ENCODE results near the gene NHEJ1.

Gene NHEJ1

DNA sequence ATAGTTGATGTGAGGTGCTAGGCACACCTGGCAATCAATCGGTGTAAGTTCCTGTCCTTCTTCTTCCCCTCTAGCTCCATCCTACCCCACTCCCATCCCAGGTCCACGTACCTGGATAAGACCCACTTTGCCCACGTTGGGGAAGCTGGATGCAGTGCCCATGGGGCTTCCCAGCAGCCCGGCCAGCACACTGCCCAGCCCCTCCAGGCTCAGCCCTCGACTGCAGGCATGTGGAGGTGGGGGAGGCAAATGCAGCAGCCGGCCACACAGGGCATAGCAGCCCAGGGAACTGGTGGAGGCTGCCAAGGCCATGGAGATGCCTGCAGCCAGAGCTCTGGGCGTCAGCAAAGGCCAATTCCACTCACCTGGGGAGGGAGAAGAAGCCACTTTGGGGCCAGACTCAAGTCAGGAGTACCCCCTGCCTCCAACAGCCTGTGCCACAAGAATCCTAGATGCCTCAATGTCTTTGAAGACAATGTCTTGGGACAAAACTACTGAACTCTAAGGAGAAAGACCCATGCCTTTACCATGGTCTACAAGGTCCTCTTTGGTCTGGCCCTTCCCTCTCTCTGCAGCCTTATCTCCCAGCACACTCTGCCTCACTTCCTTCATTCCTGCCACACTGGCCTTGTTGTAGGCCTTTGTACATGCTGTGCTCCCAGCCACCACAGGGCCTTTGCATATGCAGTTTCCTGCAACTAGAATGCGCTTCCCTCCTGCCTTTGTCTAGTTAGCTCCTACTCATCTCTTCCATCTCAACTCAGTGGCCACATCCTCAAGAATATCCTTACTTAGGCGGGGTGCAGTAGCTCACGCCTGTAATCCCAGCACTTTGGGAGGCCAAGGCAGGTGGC is 4.7 kb upstream of the NHEJ1 start:
- DNase-seq, result no peak

DNA sequence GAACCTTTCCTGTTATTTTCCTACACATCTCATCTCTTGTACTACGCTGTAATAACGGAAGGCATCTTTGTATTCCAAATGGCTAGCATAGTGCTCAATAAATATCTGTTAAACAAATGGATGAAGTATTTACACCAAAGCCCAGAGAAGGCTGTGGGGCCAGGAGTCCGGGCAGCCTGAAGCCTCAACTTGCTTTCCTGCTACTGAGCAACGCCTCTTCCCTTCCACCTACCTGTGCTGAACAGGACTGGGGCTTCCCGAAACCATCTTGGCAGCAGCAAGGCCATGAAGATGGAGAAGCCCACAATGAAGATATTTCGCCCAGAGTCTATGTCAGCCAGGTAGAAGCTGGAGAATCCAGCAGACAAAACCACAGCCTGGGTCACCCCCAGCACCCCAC is 2.5 kb upstream of the NHEJ1 start:
- DNase-seq, result no peak

DNA sequence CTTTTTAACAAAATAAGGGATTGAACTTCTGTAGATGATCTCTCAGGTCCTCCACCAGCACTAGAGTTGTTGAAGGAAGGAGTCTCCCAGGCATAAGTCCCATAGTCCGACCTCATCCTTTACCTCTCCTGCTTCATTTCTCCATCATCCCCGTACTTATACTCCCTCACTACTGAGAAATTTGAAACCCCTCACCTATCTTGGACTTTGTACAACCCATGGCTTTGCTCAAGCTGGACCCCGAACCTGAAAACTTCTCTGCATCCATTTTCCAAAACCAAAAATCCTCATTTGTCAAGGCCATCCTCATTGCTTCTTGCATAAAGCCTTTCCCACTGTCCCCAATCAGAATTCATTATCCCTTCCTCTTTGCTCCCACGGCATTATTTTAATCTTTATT is 482 bp upstream of the NHEJ1 start:
- no peak for DNase-seq

DNA sequence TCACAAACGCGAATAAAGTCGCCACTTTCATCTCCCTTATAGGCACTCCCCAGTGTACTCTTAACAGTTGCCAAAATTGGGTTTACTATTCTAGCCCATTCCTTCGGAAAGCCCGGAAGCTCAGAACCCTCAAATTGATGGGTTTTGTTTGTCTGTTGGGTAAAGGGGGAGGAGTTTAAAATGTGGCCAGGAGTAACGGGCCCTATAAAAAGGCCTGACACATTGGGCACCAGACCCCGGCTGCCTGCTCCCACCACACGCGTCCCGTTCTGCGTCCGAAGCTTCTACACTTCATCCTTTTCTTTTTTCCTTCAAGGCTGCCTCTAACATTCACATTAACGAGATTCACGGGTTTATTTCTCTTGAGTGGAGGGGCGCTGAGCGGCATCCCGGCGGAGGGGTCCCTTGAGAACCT is 837 bp downstream of the NHEJ1 start:
- DNase-seq, result no peak

DNA sequence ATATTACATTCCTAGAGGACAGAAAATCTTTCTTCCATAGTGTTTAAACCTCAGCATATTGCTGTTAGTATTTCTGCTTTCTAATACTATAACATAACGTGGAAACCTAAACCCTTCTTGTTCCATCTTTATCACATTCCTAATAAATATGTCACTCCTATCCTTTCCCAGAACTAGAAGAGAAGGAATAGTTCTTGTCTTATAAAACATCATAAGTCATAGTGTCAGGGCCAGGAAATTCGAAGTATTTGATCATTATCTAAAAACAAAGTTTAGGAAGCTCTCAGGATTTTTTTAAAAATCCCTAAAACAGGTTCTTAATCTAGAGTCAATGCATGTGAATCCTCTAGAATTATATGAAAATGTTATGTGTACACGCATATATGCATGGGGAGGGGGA is 2.0 kb downstream of the NHEJ1 start:
- DNase-seq, result no peak

DNA sequence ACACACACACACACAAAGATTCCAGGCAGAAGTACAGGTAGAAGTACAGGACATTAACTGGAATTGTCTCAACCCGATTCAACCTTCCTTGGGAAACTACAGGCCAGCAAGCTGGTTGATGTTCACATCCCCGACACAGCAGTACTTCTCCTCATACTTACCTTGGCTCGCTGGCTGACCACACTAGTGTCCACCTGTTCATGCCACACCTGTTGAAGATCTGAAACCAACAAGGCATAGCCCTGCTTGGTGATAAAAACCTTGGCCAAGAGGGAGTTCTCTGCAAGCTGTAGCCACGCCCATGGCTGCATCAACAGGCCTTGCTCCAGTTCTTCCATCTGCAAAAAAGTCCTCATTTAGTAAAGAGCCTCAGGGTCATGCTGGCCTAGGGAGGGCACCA is 2.6 kb downstream of the NHEJ1 start:
- DNase-seq, result no peak

DNA sequence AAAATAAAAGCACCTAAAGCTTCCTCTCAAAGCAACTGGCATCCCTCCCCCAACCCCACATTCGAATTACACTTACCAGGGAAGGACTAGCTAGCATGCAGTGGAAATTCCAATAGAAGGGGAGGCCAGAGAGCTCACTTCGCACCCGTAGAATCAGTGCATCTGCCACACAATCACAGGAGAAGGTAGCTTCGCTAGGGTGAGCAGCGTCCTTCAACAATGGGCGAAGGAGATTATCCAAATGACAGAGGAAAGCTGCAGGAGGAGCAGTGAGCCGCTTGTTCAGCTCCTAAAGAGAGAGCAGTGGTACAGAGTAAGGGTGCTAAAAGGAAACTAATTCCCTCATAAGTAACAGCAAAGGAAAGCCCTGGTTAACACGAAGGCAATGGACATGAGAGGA is 3.2 kb downstream of the NHEJ1 start:
- no peak for DNase-seq

DNA sequence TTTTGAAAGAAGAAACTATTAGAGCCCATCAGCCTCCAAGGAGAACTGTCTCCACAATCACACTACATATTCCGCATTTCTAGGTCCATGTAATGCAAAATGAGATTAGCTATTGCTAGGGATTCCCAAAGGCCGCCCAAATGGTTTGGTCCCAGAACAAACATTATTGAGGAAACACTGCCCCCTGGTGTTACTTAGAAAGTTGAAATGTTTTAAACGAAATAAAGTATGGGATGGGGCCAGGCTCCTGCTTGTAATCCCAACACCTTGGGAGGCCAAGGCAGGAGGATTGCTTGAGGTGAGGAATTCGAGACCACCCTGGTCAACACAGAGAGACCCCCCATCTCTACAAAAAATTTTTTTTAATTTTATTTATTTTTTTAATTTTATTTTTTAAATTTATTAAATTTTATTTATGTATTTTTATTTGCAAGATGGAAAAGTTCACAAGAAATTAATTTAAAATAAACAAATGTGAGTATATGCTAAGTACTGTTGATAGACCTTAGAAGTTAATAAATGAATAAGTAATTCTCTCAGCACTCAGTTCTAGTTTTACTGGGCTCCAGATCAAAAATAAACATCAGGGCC is 5.5 kb downstream of the NHEJ1 start:
- peak; percentile 83 for DNase-seq

DNA sequence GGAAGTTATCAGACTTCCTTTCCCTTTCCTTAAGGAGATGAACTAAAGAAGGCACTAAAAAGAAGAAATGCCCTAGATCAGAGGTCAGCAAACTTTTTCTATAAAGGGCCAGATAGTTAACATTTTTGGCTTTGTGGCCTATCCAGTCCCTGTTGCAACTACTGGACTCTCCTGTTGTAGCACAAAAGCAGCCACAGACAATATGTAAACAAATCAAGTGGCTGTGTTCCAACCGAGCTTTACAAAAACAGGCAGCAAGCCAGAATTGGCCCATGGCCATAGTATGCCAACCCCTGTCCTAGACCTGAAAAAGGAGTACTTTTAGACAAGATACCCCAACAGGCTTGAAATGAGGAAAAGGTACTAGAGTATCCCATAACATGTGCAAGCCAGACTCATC is 10.9 kb downstream of the NHEJ1 start:
- peak; percentile 39 for DNase-seq

DNA sequence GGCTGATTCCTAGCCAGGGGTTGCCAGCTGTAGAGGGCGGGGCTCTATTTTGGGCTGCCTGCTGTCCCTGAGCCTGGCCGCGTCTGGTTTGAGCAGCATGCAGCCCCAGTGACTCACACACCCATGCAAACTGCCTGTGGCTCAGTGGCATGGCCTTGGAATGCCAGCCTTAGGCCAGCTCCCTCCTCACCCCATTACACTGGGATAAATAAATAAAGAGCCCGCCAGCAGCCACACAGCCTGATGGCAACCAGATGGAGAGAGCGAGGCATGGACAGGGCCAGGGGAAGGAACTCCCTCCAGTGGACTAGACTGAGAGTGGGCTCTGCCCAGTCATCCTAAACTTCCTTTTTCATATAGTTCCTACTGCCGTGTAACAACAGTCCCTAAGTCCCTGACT is 18.3 kb downstream of the NHEJ1 start:
- no peak for DNase-seq

DNA sequence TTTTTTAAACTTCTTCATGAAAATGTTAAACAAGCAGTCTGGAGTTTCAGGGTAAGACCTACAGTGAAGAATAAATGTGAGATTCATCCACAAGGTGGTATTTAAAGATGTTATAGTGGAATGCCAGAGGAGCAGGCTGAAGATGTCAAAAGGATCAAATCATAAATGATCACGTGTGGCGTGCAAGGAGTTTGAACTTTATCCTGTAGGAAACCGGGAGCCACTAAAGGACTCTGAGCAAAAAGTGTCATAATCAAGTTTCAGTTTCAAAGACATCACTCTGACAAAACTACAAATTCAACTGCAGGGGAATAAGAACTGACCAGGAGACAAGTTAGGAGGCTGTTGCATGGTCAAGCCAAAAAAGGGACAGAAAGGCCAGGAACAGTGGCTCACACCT is 19.9 kb downstream of the NHEJ1 start:
- DNase-seq, result no peak

DNA sequence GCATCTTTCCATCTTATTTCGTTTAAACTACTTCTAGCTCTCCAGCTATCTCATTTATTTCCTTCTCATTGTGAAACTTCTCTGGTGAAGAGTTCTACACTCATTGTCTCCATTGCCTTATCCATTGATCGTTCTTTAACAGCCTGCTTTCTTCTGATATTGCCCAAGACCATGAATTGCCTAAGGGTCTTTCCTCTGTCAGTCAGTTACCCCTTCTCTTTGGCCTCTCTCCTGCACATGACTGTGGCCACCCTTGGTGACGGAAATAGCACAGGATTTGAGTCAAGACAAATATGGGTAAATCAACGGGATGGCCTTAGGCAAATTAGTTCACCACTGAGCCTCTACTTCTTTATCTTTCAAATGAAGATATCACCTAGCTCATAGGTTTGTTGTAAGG is 26.6 kb downstream of the NHEJ1 start:
- DNase-seq, result no peak

DNA sequence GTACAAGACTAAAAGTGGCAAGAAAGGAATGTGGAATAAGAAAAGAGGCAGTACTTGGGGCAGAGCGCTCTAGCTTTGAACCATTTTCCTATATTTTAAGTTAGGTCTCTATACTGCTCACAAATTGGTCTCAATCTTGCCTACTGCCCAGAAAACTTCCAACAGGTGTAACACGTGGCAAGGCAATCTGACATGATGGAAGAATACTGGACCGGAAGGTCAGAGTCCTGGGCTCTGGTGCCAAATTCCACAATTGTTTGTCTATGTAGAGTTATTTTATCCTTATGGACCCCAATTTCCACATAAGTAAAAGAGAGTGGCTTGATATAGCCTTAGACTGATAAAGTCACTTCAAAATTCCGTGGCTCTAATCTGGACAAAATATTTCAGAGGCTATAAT is 28.9 kb downstream of the NHEJ1 start:
- DNase-seq, result no peak

DNA sequence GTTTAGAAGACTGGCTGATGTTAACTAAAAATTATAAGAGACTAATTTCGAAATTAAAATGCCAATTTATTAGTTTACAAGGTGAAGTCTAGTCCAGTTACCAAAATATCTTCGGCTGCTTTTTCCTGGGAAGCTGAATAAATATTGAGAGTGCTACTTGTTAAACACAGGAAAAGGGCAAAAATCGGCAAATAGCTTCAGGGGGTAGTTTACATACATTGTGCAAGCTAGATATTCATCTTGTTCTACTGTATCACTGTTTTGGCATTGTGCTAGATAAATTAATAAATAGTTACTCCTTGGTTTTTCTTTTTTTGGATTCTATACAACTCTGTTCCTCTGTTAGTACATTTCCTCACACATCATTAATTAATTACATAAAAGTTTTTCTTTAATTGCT is 29.3 kb downstream of the NHEJ1 start:
- DNase-seq, result no peak

DNA sequence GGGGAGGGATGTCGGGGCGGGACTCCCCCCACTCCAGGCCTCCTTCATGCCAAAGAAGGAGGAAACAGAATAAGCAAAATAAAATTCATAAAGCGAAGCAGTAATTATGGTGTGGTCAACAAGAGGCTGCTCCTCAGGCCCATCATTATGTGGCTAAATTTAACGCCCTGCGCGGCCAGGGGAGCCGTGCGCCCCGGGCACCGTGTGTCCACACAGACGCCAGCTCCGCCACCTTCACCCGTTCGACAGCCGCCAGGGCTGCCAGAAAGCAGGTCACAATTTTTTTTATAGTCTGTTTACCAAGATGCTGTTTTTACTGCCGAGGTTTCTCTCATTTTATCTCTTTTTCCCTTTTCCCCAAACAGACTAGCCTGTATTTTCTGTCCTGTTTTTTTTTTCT is 31.0 kb downstream of the NHEJ1 start:
- no peak for DNase-seq

DNA sequence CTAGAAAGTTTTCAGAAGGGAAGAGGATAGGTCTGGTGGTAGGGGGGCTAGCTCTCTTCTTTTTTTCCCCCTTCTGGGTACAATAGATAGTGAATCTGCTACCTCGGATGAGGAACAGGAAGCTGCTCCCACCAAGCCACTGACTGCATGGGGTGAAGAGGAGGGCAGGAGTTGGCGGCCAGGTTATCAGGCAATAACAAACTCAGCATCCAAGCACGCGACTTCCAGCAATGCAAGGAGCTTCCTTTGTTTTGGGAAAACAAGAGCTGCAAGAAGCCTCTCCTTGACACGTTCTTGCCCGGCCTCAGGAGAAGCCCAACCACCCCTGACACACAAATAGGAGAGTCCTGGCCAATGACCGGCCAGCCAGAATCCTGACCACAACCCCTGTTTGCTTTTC is 32.2 kb downstream of the NHEJ1 start:
- DNase-seq, result no peak

DNA sequence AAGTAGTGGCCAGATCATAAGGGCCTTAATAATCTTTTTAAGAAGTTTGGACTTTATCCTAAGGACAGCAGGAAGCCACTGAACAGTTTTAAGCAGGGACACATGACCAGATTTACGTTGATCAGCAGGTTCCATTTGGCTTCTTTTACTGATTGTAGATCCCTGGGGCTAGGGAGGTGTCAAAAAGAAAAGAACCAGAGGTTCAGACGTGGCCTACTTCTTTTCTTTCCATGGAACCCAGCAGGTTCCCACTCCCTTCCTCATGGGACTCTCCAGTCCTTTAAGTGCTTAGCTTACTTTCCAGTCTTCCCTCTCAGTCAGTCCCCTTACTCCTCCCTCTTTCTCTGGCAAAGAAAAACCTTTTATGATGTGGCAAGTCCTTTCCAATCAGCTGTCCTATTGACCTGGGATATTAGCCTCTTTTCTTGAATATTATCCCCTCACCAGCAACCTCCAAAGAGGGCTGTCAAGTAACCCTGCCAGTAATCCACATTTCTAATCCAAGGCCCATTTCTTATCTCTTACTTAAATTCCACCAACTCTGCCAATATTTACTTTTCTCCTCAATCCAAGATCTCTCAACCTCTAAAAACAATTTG is 33.5 kb downstream of the NHEJ1 start:
- DNase-seq, result no peak

DNA sequence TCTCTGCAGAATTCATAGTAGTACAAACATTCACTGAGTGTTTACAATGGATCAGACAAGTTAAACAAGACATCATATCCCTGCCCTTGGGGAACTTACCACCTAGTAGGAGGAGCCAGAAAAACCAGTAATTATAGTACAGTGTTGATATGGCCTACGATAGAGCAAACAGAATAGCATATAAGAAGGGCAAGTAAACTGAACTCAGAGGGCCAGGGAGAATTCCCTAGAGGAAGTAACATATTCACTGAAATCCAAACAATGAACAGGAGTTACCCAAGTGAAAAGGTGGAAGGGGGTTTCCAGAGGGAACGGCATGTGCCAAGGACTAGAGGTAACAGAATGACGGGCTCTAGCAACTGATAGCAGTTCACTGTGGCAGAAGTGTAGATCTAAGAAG is 34.1 kb downstream of the NHEJ1 start:
- no peak for DNase-seq

DNA sequence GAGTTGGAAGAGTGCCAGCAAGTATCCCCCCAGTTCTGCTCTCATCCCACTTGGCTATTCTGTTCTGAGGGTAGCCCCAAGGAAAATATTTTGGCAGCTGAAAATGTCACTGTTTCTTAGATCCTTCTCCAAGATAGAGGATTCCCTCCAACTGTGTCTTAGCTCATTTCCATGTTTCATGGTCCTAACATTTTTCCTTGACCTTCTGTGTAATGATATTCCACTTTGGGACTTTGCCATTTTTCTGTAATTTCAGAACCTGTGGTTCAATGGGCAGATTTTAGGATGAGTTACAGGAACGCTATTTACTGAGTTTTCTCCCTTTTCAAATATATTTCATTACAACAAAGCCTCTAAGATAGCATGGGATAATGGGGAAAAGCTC is 34.7 kb downstream of the NHEJ1 start:
- no peak for DNase-seq

DNA sequence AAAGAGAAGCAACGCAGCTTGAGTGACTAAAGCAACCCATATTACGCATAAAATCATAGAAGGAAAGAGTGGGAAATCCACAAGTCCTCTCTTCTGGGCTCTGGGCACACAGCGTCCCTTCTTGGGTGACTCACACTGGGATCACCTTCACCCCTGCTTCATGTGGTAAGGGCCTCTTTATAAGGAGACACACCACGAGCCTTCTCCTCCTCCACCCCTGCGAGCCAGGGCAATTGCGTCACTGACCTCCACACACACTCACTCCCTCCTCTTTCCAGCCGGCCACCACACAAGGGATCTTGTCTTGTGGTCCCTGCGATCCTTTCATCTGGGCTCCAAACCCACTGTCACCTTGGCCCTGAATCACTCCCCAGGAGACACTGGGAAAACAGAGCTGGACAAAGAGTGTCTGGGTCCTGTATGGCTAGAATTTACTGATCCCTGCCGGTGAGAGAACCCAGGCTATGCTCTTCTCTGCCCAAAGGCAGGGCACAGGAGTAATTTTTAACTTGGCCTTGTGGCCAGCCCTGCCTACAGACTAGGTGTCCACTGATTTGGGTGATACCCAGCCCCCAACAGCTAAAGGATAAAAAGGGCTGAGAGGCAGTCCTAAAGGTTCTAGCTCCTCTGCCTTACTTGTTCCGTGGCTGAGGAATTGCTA is 35.3 kb downstream of the NHEJ1 start:
- DNase-seq, result no peak

DNA sequence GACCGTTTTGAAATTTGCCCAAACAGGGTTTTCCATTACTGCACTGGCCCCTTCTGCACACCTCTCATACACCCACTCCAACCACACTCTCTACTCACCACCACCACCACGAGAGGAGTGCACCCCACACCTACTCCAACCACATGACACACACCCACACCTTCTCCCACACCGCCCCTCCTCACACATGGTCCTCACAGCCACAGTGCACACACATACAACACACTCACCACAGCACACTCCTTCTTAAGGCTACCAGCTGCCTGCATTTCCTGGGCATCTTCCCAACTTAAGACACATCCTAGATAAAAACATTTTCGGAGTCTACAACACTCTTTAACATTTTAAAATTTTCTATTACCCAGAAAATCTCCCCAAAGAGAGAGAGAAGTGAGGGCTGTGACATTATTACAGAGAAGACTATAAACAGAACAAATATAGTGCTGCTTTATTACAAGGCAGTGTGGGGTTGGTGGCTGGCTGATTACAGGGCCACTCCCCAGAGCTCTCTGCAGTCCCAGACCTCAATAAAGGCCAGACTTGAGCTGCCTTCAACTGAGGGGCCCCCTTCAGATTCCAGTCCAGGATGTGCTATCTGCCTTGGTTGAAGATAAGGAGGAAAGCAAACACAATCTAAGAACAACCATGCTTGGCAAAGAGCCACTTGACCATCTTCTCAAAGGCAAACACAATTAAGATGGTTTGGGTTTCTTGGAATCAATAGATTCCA is 36.1 kb downstream of the NHEJ1 start:
- no peak for DNase-seq

DNA sequence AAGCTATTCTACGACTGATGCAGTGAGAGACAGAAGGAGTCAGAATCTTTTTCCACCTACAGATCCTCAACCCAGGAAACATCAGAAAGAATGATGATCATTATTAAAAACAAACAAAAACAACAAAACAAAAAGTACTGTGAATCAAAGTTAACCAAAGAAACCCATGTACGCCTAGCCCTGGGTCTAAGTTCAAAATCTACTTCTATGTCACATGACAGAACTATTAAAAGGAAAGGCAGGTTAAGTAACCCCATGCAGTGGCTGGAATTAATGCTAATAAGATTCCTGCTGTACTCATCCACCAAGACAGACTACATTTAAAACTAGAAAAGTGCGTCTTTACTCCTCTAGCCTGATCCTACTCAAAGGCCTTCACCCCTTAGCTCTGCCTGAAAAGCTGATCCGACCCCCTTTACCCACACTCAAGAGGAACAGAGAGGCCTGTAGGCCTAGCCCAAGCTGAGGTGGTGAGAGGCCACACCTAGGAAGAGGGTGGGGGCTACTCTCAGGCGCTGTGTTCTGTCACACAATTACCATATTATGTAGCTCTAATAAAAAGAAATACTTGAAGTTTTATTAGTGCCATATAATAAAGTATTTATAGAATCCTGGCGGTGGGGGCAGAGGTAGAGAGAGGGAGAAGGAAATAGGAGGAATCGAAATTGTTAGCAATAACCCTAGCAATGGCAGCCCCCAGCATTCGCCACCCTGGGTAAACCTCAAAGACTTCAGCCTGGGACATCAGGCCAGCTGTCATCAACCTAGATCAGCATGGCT is 37.1 kb downstream of the NHEJ1 start:
- DNase-seq, result no peak

Measured in NCI-H345 (cell line).